H9 (cell line): Measurements from ENCODE around the gene THBS3. TPM values are rescaled to one million over a fixed set of nuclear protein-coding genes. Genes with fewer than 3 reads are reported as not detected.

ENCODE experiments used
- DNase-seq: peaks from one replicate; pipeline ENCODE4 v3.0.0-alpha.2; 2017
- H2AFZ ChIP-seq: one replicate; pipeline ENCODE4 v1.6.1; 2013; ENCODE audit warnings: mild to moderate bottlenecking, low read length, control low read depth, moderate library complexity
- H2AK5ac ChIP-seq: 2 replicates; pipeline ENCODE4 v1.6.1; 2013; ENCODE audit warnings: low read length, control low read depth, mixed read lengths; ENCODE audit not compliant: insufficient read length
- H2BK120ac ChIP-seq: one replicate; pipeline ENCODE4 v1.6.1; 2013; ENCODE audit warnings: low read depth, mild to moderate bottlenecking, low read length, control low read depth, inconsistent platforms; ENCODE audit not compliant: poor library complexity, severe bottlenecking
- H2BK12ac ChIP-seq: 2 replicates; pipeline ENCODE4 v1.6.1; 2013; ENCODE audit warnings: low read length, control low read depth, mixed read lengths, low read depth; ENCODE audit not compliant: insufficient read length
- H2BK15ac ChIP-seq: 2 replicates; pipeline ENCODE4 v1.6.1; 2013; ENCODE audit warnings: low read depth, low read length, control low read depth
- H2BK20ac ChIP-seq: one replicate; pipeline ENCODE4 v1.6.1; 2013; ENCODE audit warnings: low read depth, mild to moderate bottlenecking, low read length, control low read depth, inconsistent platforms; ENCODE audit not compliant: poor library complexity, severe bottlenecking
- H2BK5ac ChIP-seq: 2 replicates; pipeline ENCODE4 v1.6.1; 2013; ENCODE audit warnings: low read length, control low read depth, mixed read lengths; ENCODE audit not compliant: insufficient read length
- H3K14ac ChIP-seq: 2 replicates; pipeline ENCODE4 v1.6.1; 2013; ENCODE audit warnings: low read length, control low read depth; ENCODE audit not compliant: insufficient read depth
- H3K18ac ChIP-seq: 2 replicates; pipeline ENCODE4 v1.6.1; 2013; ENCODE audit warnings: low read depth, mild to moderate bottlenecking, mixed read lengths, low read length, control low read depth; ENCODE audit not compliant: insufficient read length
- H3K23ac ChIP-seq: 2 replicates; pipeline ENCODE4 v1.6.1; 2013; ENCODE audit warnings: low read length, control low read depth, mixed read lengths, low read depth; ENCODE audit not compliant: insufficient read length
- H3K23me2 ChIP-seq: 2 replicates; pipeline ENCODE4 v1.6.1; 2013; ENCODE audit warnings: low read depth, mild to moderate bottlenecking, mixed read lengths, low read length, control low read depth; ENCODE audit not compliant: insufficient read length, poor library complexity, severe bottlenecking
- H3K27ac ChIP-seq: 2 replicates; pipeline ENCODE4 v1.5.1; 2013; ENCODE audit warnings: low read length, control low read depth, mixed read lengths, low read depth; ENCODE audit not compliant: insufficient read length
- H3K27me3 ChIP-seq: 2 replicates; pipeline ENCODE4 v1.6.1; 2013; ENCODE audit warnings: low read length, control low read depth, inconsistent platforms; ENCODE audit not compliant: insufficient read depth
- H3K4ac ChIP-seq: 2 replicates; pipeline ENCODE4 v1.6.1; 2013; ENCODE audit warnings: low read depth, mild to moderate bottlenecking, control low read depth, inconsistent platforms, low read length, moderate library complexity
- H3K4me1 ChIP-seq: 2 replicates; pipeline ENCODE4 v1.6.1; 2013; ENCODE audit warnings: low read length, control low read depth, inconsistent platforms; ENCODE audit not compliant: insufficient read depth
- H3K4me2 ChIP-seq: 2 replicates; pipeline ENCODE4 v1.6.1; 2013; ENCODE audit warnings: low read length, control low read depth, mixed read lengths; ENCODE audit not compliant: insufficient read length, insufficient read depth
- H3K56ac ChIP-seq: 2 replicates; pipeline ENCODE4 v1.6.1; 2013; ENCODE audit warnings: low read depth, mild to moderate bottlenecking, mixed read lengths, low read length, control low read depth; ENCODE audit not compliant: insufficient read length
- H3K79me1 ChIP-seq: 2 replicates; pipeline ENCODE4 v1.6.1; 2013; ENCODE audit warnings: low read depth, mild to moderate bottlenecking, moderate library complexity, low read length, control low read depth, inconsistent platforms; ENCODE audit not compliant: insufficient read depth, poor library complexity, severe bottlenecking
- H3K79me2 ChIP-seq: 2 replicates; pipeline ENCODE4 v1.6.1; 2013; ENCODE audit warnings: low read length, control low read depth, inconsistent platforms; ENCODE audit not compliant: insufficient read depth
- H3K9ac ChIP-seq: 2 replicates; pipeline ENCODE4 v1.6.1; 2013; ENCODE audit warnings: low read length, control low read depth, mixed read lengths; ENCODE audit not compliant: insufficient read length; ENCODE audit errors: extremely low read depth
- H3K9me3 ChIP-seq: one replicate; pipeline ENCODE4 v1.6.1; 2013; ENCODE audit warnings: low read depth, low read length, inconsistent platforms; ENCODE audit not compliant: control insufficient read depth
- H3T11ph ChIP-seq: one replicate; pipeline ENCODE4 v1.6.1; 2013; ENCODE audit warnings: mild to moderate bottlenecking, low read length, control low read depth, inconsistent platforms
- H4K20me1 ChIP-seq: one replicate; pipeline ENCODE4 v1.6.1; 2013; ENCODE audit not compliant: control insufficient read depth, insufficient read length, insufficient read depth
- H4K5ac ChIP-seq: 2 replicates; pipeline ENCODE4 v1.6.1; 2013; ENCODE audit warnings: low read depth, mild to moderate bottlenecking, mixed read lengths, low read length, control low read depth; ENCODE audit not compliant: insufficient read length
- H4K8ac ChIP-seq: replicated peaks from 2 replicates; pipeline ENCODE4 v1.6.1; 2013; ENCODE audit warnings: low read length, control low read depth, mixed read lengths, low read depth; ENCODE audit not compliant: insufficient read length
- H4K91ac ChIP-seq: 2 replicates; pipeline ENCODE4 v1.6.1; 2013; ENCODE audit warnings: low read depth, mild to moderate bottlenecking, moderate library complexity, mixed read lengths, low read length, control low read depth; ENCODE audit not compliant: insufficient read length
- H3K27ac Mint-ChIP-seq, 3 experiments: 2 replicates in 2 of 3; 3 replicates in 1 of 3; pipeline ENCODE4 v1.8.0; 2020 to 2021; ENCODE audit warnings: mixed read lengths in 3 of 3, mild to moderate bottlenecking in 1 of 3, moderate library complexity in 1 of 3
- H3K27me3 Mint-ChIP-seq: 2 replicates; pipeline ENCODE4 v1.8.0; 2021; ENCODE audit warnings: low read depth, mild to moderate bottlenecking, moderate library complexity, mixed read lengths
- H3K36me3 Mint-ChIP-seq, 3 experiments: 2 replicates in 2 of 3; 3 replicates in 1 of 3; pipeline ENCODE4 v1.8.0; 2020 to 2021; ENCODE audit warnings: low read depth in 3 of 3, mixed read lengths in 3 of 3; ENCODE audit not compliant: insufficient read depth in 1 of 3
- H3K4me1 Mint-ChIP-seq, 2 experiments: 2 replicates each; pipeline ENCODE4 v1.8.0; 2020; ENCODE audit warnings: mixed read lengths in 2 of 2
- H3K4me3 Mint-ChIP-seq, 2 experiments: 2 replicates in 1 of 2; 3 replicates in 1 of 2; pipeline ENCODE4 v1.8.0; 2020 to 2021; ENCODE audit warnings: mild to moderate bottlenecking in 2 of 2, mixed read lengths in 2 of 2, moderate library complexity in 1 of 2
- H3K9me3 Mint-ChIP-seq, 2 experiments: 2 replicates in 1 of 2; 3 replicates in 1 of 2; pipeline ENCODE4 v1.8.0; 2020; ENCODE audit warnings: mild to moderate bottlenecking in 2 of 2, mixed read lengths in 2 of 2, moderate library complexity in 1 of 2
- WGBS: extraction: QIAGEN DNeasy Blood & Tissue Kit; methylation state at CpG from one replicate; pipeline ENCODE4 v1.1.7; 2013; ENCODE audit warnings: missing lambda C conversion rate, low lambda C conversion rate, mixed read lengths; ENCODE audit not compliant: insufficient read length; ENCODE audit errors: extremely low coverage; 5-methylcytosine and 5-hydroxymethylcytosine counted together
- total RNA-seq: library from RNA; stranded (reverse); gene quantifications from 2 replicates; pipeline ENCODE4 v1.2.1, GENCODE V29; 2021
- TF ChIP-seq, protein P1 (sequence below): fragments of 200-600 bp; sonication (generic); conservative IDR thresholded peaks from 3 replicates; pipeline ENCODE4 v1.8.0; 2021; ENCODE audit warnings: antibody characterized with exemption, mild to moderate bottlenecking

Gene THBS3
- total RNA-seq, 1 experiment from 2014 or later: 5.9 TPM

DNA sequence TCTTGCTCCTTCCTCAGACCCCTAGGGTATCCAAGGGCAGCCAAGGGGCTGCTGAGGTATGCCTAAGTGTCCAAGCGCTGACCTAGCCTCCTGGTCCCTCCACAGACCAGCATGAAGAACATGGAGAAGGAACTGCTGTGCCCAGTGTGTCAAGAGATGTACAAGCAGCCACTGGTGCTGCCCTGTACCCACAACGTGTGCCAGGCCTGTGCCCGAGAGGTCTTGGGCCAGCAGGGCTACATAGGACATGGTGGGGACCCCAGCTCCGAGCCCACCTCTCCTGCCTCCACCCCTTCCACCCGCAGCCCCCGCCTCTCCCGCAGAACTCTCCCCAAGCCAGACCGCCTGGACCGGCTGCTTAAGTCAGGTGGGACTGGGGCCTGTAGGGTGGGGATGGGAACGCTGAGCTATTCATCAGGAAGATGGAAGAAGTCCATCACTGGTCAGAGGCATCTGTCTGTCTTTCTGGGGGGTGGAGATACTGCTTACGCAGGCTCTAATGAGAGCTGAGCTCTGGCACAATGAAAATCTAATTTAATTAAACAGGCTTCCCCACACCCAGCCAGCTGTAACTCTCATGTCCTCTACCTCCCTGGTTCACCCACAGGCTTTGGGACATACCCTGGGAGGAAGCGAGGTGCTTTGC, 32.3 kb downstream of the THBS3 start:
- Histone ChIP-seq H3K4me1 (no peaks in the 10 kb centered on the region), H2BK120ac (no peak overlapping the region), H3K4ac (no peak overlapping the region), H2BK15ac (no peak overlapping the region), H4K5ac (no peak overlapping the region), H4K8ac (no peak overlapping the region), H2BK20ac (no peak overlapping the region), H3K27ac (no peak overlapping the region), H3K79me2 (no peaks in the 10 kb centered on the region; the same call in 1 of the 2 replicates), H3K9ac (no peak overlapping the region), H3T11ph (no peak overlapping the region), H3K23ac (no peak overlapping the region), H3K79me1 (no peaks in the 10 kb centered on the region), H3K56ac (no peak overlapping the region), H2BK5ac (no peak overlapping the region), H2BK12ac (no peak overlapping the region), H2AFZ (no peak overlapping the region), H4K20me1 (no peaks in the 10 kb centered on the region), H3K14ac (no peak overlapping the region), H2AK5ac (no peak overlapping the region), H3K18ac (no peak overlapping the region), H3K4me2 (peak overlapping the region; percentile 75), H4K91ac (no peak overlapping the region), H3K27me3 (no peaks in the 10 kb centered on the region), H3K9me3 (no peaks in the 10 kb centered on the region), H3K23me2 (peaks cover 18% of the 10 kb centered on the region)
- peaks cover 29 to 52% (median 42%) of the 10 kb centered on the region in 3 experiments for H3K36me3 Mint-ChIP-seq
- TF ChIP-seq, protein P1, sequence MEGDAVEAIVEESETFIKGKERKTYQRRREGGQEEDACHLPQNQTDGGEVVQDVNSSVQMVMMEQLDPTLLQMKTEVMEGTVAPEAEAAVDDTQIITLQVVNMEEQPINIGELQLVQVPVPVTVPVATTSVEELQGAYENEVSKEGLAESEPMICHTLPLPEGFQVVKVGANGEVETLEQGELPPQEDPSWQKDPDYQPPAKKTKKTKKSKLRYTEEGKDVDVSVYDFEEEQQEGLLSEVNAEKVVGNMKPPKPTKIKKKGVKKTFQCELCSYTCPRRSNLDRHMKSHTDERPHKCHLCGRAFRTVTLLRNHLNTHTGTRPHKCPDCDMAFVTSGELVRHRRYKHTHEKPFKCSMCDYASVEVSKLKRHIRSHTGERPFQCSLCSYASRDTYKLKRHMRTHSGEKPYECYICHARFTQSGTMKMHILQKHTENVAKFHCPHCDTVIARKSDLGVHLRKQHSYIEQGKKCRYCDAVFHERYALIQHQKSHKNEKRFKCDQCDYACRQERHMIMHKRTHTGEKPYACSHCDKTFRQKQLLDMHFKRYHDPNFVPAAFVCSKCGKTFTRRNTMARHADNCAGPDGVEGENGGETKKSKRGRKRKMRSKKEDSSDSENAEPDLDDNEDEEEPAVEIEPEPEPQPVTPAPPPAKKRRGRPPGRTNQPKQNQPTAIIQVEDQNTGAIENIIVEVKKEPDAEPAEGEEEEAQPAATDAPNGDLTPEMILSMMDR: no peak
- H3K27me3 Mint-ChIP-seq: no peaks in the 10 kb centered on the region; the same call in none of the 2 replicates
- peak overlapping the region; percentile 92 to 97 for H3K4me3 Mint-ChIP-seq
- no peak overlapping the region for H3K27ac Mint-ChIP-seq
- no peaks in the 10 kb centered on the region for H3K9me3 Mint-ChIP-seq
- no CpG with 5 or more reads among the region's 12 CpGs for WGBS
- DNase-seq: peak; percentile 24
- H3K4me1 Mint-ChIP-seq: peaks cover 23 to 37% of the 10 kb centered on the region in 2 experiments
